H7 (cell line): ENCODE measurements around the gene SLC39A10. TPM values are rescaled to one million over a fixed set of nuclear protein-coding genes. Genes with fewer than 3 reads are reported as not detected.
"Not testable (repeated sequence)": the region's sequence is repeated elsewhere in the genome, so short reads cannot be mapped to it uniquely, and the experiment has no call there.

Experiments
- DNase-seq: peaks from one replicate; pipeline ENCODE4 v3.0.0; 2012
- H3K27me3 ChIP-seq: 2 replicates; pipeline ENCODE4 v1.6.0; 2011; ENCODE audit warnings: mild to moderate bottlenecking, low read length; ENCODE audit not compliant: control insufficient read depth, insufficient read depth
- H3K36me3 ChIP-seq: replicated peaks from 2 replicates; pipeline ENCODE4 v1.5.1; 2011; ENCODE audit warnings: low read length; ENCODE audit not compliant: control insufficient read depth, insufficient read depth
- H3K4me3 ChIP-seq: 2 replicates; pipeline ENCODE4 v1.5.1; 2011; ENCODE audit warnings: low read depth, mild to moderate bottlenecking, control low read depth, low read length, moderate library complexity; ENCODE audit not compliant: insufficient read depth
- total RNA-seq: library from RNA; depleted of rRNA; stranded (reverse); fragments of >200 nt; shearing (Covaris generic); gene quantifications from 2 replicates; pipeline ENCODE4 v1.2.3, GENCODE V29; 2014

SLC39A10 gene
- total RNA-seq, 1 experiment from 2014 or later = 92.6 TPM

DNA sequence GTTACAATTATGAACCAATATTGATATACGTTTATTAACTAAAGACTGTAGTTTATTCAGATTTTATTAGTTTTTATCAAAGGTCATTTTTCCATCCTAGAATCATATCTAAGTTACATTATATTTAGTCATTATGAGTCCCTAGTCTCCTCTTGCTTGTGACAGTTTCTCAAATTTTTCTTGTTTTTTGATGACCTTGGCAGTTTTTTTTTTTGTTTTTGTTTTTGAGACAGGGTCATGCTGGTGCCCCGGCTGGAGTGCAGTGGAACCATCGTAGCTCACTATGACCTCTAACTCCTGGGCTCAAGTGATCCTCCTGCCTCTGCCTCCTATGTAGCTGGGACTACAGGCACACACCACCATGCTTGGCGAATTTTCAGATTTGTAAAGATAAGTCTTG lies 18.3 kb upstream of the SLC39A10 start:
- DNase-seq = no peak
- H3K27me3 ChIP-seq = no peaks in the 10 kb centered on the region
- H3K4me3 ChIP-seq = no peak overlapping the region
- no peaks in the 10 kb centered on the region; the same call in 1 of the 2 replicates for H3K36me3 ChIP-seq

DNA sequence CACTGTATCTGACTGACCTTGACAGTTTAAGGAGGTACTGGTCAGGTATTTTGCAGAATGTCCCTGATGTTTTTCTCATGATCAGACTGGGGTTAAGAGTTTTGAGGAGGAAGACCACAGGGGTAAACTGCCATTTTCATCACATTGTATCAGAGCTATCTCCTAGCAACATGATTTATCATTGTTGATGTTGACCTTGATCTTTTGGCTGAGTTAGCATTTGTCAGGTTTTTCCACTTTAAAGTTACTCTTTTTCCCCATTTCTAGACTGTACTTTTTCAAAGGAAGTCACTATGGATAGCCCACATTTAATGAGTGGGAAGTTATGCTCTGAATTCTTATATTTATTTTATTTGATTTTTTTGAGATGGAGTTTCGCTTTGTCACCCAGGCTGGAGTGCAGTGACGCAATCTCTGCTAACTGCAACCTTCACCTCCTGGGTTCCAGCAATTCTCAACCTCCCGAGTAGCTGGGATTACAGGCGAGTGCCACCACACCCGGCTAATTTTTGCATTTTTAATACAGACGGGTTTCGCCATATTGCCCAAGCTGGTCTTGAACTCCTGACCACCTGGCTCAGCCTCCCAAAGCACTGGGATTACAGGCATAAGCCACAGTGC lies 17.7 kb upstream of the SLC39A10 start:
- H3K4me3 ChIP-seq = no peak overlapping the region
- DNase-seq = no peak
- no peaks in the 10 kb centered on the region; the same call in 1 of the 2 replicates for H3K36me3 ChIP-seq
- no peaks in the 10 kb centered on the region for H3K27me3 ChIP-seq

DNA sequence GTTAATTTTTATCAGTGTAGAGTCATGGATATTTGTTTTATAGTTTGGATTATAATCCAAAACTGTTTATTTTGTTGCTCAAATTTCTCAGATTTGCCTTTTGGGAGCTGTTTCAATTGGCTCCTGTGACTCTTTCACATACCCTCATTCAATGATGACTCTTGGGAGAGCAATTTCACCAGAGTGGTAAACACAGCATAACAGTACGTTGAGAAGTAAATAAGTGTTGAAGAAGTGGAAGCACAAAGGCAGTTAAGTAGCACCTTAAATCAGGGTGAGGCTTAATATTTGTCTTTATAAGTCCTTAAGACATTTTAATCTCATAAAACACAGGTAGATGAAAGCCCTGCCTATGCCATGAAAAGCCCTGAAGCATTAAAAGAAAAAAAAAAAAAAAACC lies 17.1 kb upstream of the SLC39A10 start:
- H3K36me3 ChIP-seq = no peaks in the 10 kb centered on the region; the same call in 1 of the 2 replicates
- no peak for DNase-seq
- H3K27me3 ChIP-seq = no peaks in the 10 kb centered on the region
- H3K4me3 ChIP-seq = no peak overlapping the region

GRCh38 chr2:195642027-195642678 lies 14.9 kb upstream of the SLC39A10 start:
- DNase-seq = no peak
- no peaks in the 10 kb centered on the region for H3K27me3 ChIP-seq
- H3K36me3 ChIP-seq = no peaks in the 10 kb centered on the region; the same call in 1 of the 2 replicates
- no peak overlapping the region for H3K4me3 ChIP-seq

DNA sequence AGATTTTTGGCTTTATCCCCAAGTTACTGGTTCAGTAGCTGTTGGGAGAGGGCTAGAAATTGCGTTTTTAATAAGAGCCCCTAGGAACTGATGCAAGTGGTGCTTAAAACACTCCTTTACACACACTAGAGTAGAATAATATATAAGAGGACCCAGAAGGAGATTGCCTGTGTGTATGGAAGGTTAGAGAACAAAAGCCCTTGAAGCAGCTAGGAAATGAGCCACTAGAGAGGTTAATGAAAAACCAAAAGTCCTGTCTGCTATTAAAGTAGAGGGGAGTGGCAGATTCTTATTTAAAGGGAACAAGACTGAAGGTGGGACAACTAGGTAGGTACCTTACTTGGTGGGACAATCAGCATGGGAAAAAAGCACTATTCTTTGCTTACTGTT lies 14.4 kb upstream of the SLC39A10 start:
- Histone ChIP-seq H3K4me3 (no peak overlapping the region), H3K36me3 (no peaks in the 10 kb centered on the region; the same call in 1 of the 2 replicates), H3K27me3 (no peaks in the 10 kb centered on the region)
- DNase-seq = no peak

- H3K36me3 ChIP-seq, DNase-seq, H3K27me3 ChIP-seq, H3K4me3 ChIP-seq: not testable (repeated sequence)
Observed at GRCh38 chr2:195644708-195645107, 12.3 kb upstream of the SLC39A10 start.

DNA sequence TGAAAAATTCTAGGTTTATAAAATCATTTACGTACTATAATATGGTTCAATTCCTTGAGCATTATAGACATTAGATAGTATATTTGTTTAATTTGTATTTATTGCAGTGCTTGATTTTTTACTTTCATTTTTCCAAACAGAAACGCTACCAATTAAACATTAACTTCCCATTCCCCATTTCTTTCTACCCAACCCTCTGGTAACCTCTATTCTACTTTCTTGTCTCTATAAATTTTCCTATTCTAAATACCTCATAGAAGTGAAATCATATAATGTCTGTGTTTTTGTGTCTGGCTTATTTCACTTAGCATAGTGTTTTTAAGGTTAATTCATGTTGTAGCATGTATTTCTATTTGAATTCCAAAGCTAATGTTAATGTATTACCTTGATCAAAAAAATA lies 11.6 kb upstream of the SLC39A10 start:
- no peak overlapping the region for H3K4me3 ChIP-seq
- no peaks in the 10 kb centered on the region; the same call in 1 of the 2 replicates for H3K36me3 ChIP-seq
- DNase-seq = no peak

DNA sequence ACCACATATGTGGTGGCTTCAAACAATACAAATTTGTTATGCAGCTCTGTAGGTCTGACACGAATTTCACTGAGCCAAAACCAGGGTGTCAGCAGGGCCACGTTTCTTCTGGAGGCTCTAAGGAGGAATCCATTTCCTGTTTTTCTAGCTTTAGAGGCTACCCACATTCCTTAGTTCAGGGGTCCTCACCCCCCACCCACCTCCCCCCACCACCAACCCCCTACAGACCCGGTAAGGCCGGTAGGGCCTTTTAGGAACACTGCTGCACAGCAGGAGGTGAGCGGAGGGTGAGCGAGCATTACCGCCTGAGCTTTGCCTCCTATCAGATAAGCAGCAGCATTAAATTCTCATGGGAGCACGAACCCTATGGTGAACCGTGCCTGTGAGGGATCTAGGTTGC lies 10.6 kb upstream of the SLC39A10 start:
- DNase-seq = peak; percentile 38
- Histone ChIP-seq H3K36me3 (no peaks in the 10 kb centered on the region), H3K4me3 (no peak overlapping the region), H3K27me3 (no peaks in the 10 kb centered on the region)

More for the DNA sequence above, 11.6 kb upstream of the SLC39A10 start:
- H3K27me3 ChIP-seq = no peaks in the 10 kb centered on the region

DNA sequence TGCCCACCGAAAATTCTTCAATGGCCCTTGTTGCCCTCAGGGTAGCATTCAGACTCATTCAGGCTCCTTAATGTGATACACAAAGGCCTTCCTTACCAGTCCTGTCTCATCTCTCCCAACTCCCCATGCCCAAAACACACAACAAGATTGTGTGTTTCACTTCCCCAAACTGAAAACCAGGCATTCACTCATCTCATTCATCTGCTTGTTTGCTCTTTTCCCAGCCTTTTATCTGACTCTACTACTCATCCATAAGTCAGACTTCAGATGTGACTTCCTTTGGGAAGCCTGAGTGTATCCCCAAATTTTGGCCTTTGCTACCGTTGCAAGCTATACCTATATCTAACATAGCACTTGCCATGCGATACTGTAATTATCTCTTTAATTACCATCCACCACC lies 9.7 kb upstream of the SLC39A10 start:
- DNase-seq = no peak
- Histone ChIP-seq H3K27me3 (no peaks in the 10 kb centered on the region), H3K36me3 (no peaks in the 10 kb centered on the region), H3K4me3 (no peak overlapping the region)

DNA sequence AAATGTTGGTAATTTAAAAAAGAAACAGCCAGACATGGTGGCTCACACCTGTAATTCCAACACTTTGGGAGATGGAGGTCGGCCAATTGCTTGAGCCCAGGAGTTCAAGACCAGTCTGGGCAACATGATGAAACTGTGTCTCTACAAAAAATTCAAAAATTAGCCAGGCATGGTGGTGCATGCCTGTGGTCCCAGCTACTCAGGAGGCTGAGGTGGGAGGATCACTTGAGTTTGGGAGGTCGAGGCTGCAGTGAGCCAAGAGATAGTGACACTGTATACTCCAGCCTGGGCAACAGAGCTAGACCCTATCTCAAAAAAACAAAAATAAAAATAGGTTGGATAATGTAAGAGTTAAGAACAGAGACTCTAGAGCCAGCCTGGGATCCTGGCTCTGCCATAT lies 8.7 kb upstream of the SLC39A10 start:
- not testable (repeated sequence) for H3K4me3 ChIP-seq, H3K36me3 ChIP-seq, DNase-seq, H3K27me3 ChIP-seq

- Histone ChIP-seq H3K36me3 (no peaks in the 10 kb centered on the region), H3K27me3 (no peaks in the 10 kb centered on the region), H3K4me3 (no peak overlapping the region)
- no peak for DNase-seq
Observed at GRCh38 chr2:195648787-195649186, 8.2 kb upstream of the SLC39A10 start.

DNA sequence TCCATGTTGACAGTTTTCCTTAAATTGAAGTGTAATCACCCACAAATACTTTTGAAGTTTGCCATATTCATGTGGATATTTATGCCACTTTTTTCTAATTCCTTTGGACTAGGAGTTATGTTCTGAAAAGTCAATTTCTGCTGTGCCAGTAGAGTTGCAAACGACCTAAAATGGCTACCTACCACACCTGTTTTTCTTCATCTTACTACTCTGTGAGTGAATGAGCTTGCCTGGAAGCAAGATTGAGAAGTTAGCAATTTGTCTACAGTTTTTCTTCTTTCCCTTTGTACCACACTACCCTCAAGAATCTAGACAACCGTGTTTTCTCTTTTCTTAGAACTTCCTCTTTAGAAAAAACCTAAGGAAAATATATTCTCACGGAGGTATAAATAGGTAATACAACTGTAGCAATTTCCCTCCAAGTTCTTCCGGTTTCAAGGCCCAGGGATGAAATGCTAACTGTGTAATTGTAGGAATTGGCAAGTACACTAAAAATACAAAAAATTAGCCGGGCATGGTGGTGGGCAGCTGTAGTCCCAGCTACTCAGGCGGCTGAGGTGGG lies 7.3 kb upstream of the SLC39A10 start:
- no peak for DNase-seq
- Histone ChIP-seq H3K4me3 (no peak overlapping the region), H3K27me3 (no peaks in the 10 kb centered on the region), H3K36me3 (no peaks in the 10 kb centered on the region)

DNA sequence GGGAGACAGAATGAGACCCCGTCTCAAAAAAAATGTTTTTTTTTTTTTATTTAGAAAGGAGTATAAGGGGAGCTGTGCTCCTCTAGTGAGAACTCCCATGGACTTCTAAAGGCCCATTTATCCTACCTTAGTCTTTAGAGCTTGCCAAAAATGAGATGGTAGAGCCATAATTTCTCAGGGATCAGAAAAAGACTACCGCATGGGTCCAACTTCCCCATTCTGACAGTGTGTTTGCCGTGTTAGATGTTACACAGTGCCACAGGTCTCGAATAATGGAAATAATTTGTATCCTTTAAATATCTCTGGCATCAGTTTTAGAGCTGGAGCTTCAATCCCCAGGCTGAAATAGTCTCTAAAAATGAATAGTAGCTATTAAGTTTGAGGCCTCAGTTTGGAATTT lies 6.0 kb upstream of the SLC39A10 start:
- no peak for DNase-seq
- no peaks in the 10 kb centered on the region for H3K36me3 ChIP-seq
- no peak overlapping the region for H3K4me3 ChIP-seq
- no peaks in the 10 kb centered on the region for H3K27me3 ChIP-seq

- H3K4me3 ChIP-seq = no peak overlapping the region
- no peaks in the 10 kb centered on the region for H3K27me3 ChIP-seq
- no peak for DNase-seq
- H3K36me3 ChIP-seq = no peaks in the 10 kb centered on the region
Observed at GRCh38 chr2:195652911-195653310, 4.1 kb upstream of the SLC39A10 start.

GRCh38 chr2:195656161-195656858 lies 716 bp upstream of the SLC39A10 start:
- DNase-seq = no peak
- Histone ChIP-seq H3K4me3 (peak overlapping the region; percentile 91), H3K36me3 (no peaks in the 10 kb centered on the region), H3K27me3 (no peaks in the 10 kb centered on the region)
